Posterior vena cava (tissue), 2 donors: ENCODE measurements around the gene BNC2. TPM values are rescaled to one million over a fixed set of nuclear protein-coding genes. Genes with fewer than 3 reads are reported as not detected.
A peak's percentile ranks its signal among the peaks of the same experiment; 100 is the strongest.

Experiments used
- DNase-seq: peaks from one replicate; pipeline ENCODE4 v3.0.0-alpha.2; 2020; ENCODE audit warnings: low spot score
- intact Hi-C, 2 donors: fragments of 100-400 bp; cut with DNase I; formaldehyde crosslinking; loops; one replicate each; pipeline versions ENCODE4 v1.14.1 to v1.14.2; 2022 to 2023
- total RNA-seq, 2 donors: library from RNA; stranded (reverse); fragmentation: NEBNext Ultra II Directional; extraction: Animal tissue kit (Norgen Biotek cat#: 25700); gene quantifications; one replicate each; pipeline ENCODE4 v1.2.1, GENCODE V29; 2021
- donor health status: DM: yes; HTN: yes; CAD: no.
- donor health status: DM: yes; HTN: yes; CAD: no.

The BNC2 gene
- total RNA-seq, 2 donors from 2014 or later, result 61.2 to 76.0 TPM

DNA sequence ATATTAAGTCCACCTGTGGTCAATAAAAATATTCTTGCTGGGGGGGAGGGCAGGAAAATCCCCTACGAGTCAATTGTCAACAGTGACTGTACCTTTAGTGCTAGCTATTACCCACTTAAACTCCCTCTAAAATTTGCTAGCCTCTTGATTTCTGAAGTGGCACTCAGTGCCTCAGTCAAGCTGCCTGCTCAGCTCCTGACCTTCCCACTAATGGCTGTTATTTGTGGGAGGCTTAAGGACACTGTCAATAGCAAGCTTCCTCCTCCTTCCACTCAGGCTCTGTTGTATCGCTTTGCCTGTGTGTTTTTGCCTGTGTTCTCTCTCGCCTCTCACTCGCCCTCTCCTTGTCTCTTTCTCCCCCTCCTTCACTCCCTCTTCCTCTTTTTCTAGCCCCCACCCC lies 140.8 kb downstream of the BNC2 start:
- intact Hi-C loops, result loop anchor here in 1 of 2 donors (10.0 kb wide), 1 partner anchor 145 kb away; the partner anchor contains the start of gene BNC2
- no peak for DNase-seq

DNA sequence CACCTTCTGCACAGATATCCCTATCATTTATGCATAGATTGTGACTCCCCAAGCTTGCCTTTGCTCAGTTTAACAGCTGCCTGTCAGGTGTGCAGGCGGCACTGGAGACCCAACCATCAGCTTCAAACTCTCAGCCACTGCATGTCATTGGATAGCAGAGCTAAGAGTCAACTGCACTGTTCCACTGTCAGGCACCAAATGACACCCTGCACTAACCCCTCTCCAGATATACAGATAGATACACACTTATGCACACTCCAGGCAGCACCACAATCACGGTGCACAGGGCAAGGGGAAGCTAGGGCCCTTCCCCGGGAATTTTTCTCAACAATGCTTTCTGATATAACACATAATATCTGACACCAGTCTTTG lies 142.3 kb downstream of the BNC2 start:
- intact Hi-C loops, result loop anchor here in 1 of 2 donors (10.0 kb wide), 1 partner anchor 147 kb away; the partner anchor contains the start of gene BNC2

DNA sequence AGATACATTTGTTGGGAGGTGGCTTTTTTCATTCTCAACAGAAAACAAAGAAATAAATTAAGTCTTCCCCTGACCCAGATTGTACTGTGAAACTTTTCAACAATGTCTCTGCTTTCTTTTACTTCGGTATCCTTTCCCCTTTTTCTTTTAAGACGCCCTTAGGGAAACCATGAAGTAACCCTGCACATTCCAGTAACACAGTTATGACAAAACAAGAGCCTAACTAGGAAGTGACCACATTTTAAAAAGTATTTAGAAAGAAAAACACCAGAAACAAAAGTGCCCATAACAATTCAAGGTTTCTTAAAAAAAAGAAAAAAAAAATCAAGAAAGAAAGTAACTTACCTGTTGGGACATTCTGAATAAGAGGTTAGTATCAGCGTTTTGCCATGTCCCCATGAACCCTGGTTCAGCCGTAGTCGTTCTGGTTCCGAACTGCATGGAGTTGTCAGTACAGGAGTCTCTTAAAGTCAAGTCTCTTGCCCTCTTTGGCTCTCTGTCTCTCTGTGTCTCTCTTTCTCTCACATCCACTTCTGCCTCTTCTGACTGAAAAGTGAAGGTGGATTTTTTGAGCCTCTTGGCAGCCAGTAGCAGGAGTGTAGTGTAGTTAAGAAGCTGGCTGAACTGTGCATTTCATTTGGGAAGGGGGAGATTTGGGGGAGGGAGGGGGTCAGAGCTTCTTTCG lies 142.9 kb downstream of the BNC2 start:
- intact Hi-C loops, result loop anchor here in 1 of 2 donors (10.0 kb wide), 1 partner anchor 147 kb away; the partner anchor contains the start of gene BNC2
- DNase-seq, result no peak

More for the DNA sequence above, 142.3 kb downstream of the BNC2 start:
- DNase-seq, result no peak

DNA sequence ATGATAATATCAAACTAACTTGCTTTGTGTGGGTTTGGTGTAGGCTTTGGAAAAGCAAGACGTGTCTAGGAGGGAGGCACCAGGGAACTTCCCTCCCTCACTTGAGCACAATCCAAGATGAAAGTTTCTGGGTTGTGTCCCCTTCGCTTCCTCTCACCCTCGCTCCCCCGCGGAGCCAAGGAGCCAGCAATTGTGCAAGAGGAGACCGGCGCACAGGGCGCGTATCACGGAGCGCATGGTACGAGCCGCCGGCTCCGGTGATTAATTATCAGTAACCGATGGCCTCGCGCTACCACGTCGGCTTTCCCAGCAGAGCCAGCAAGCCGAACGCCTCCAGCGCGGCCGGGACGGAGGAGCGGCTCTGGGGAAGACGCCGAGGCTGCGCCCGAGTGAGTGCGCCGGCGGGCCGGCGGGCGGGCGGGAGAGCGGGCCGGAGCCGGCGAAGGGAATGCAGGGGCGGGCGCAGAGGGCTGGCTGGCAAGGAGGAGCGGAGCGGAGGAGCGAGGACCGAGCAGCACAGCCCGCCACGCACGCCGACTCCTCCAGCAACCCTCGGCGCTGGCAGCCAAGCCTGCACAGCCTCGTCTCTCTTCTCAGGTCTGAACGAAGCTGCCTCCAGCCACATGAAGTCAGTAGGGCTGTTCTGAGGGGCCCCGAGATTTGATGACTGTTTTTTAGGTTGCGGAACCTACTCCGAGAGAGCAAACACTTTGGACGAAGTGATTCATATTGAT lies 143.6 kb downstream of the BNC2 start:
- intact Hi-C loops, result loop anchor here in 1 of 2 donors (10.0 kb wide), 1 partner anchor 148 kb away; the partner anchor contains the start of gene BNC2
- peak; percentile 96 for DNase-seq

DNA sequence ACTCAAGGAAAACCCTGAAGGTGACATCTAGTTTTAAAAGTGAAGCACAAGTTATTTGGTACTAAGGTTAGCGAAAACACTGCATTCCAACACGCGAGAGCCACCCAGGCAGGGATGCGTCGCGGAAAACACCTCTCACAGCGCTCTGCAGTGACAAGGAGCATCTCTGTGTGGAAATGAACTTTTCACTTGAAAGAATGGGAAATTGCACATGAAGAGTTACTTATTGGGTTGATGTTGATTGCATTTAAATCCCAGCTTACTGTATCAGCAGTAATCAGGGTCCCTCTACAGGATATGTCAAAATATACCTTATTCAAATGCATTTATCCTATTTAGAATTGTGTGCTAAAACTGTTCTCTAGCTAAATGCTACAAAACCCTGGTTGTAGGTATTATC lies 144.4 kb downstream of the BNC2 start:
- DNase-seq, result no peak
- intact Hi-C loops, result loop anchor here in 1 of 2 donors (10.0 kb wide), 1 partner anchor 149 kb away; the partner anchor contains the start of gene BNC2

DNA sequence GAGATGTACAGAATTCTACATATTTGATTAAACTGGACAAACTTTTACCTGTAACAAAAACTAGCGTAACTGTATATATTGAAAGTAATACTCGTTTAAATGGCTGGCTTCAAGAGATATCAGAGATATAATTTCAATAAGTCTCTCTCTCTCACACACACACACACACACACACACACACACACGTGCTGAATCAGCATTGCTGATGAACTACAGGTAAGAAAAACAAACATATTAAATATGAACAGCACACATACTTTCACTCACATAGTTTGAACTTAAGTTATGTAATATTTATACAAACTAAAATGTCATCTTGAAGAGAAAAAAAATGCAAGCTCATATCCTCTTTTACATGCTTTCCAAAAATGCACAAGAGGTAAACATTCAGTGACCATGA lies 145.4 kb downstream of the BNC2 start:
- intact Hi-C loops, result loop anchor here in 1 of 2 donors (10.0 kb wide), 1 partner anchor 150 kb away; the partner anchor contains the start of gene BNC2
- DNase-seq, result no peak

DNA sequence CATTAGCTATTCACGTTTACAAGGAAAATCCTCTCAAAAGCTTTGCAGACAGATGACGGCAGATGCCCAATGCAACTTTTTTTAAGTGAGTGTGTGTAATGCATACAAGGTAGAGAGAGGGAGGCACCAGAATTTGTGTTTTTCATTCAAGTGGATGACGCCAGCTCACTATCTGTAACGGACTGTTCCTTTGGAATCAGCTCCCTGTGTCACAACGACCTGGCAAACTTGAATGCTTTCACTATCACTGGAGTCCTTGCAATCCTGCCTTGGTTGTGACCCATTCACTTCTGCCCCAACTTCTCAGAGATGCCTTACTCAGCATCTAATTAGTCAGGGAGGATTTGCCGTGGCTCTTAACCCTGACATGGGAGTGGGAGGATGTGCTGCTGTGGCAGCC lies 148.5 kb downstream of the BNC2 start:
- intact Hi-C loops, result loop anchor here in 1 of 2 donors (10.0 kb wide), 1 partner anchor 153 kb away; the partner anchor contains the start of gene BNC2
- no peak for DNase-seq

DNA sequence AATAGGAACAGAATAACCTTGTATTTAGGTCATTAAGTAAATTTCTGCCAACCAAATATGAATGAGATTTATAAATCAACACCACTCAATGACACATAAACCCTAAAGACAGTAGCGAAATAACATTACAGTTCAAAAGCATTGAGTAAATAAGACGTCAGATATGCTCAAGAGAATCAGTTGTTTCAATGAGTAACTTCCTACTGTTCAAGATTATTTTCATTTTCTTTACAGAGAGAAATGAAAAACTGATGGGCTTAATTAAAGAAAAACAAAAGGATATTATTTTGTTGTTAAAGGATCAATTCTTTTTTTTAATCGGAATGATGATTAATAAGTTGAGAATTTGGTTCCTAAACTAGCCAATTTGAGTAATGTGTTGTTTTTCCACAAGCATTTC lies 150.1 kb downstream of the BNC2 start:
- intact Hi-C loops, result loop anchor here in 1 of 2 donors (10.0 kb wide), 1 partner anchor 154 kb away; the partner anchor contains the start of gene BNC2
- DNase-seq, result no peak

DNA sequence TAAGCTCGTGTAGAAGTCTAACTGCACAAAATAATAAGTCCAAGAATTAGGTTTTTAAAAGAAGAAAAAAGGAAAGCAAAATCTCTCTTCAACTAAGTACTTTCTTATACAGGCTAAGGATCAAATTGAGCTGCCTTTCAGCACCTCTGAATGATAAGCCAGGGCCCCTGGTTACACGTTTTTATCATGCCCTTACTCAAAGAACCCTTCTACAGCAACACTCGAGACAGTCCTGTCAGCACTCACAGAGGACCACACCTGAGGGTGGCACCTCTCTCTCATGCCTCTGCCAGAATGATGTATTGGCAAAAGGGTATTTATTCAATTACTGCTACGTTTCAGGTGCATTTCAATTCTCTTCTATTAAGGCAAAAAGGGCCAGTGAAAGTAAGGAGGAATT lies 150.5 kb downstream of the BNC2 start:
- intact Hi-C loops, result loop anchor here in 1 of 2 donors (10.0 kb wide), 1 partner anchor 155 kb away; the partner anchor contains the start of gene BNC2

DNA sequence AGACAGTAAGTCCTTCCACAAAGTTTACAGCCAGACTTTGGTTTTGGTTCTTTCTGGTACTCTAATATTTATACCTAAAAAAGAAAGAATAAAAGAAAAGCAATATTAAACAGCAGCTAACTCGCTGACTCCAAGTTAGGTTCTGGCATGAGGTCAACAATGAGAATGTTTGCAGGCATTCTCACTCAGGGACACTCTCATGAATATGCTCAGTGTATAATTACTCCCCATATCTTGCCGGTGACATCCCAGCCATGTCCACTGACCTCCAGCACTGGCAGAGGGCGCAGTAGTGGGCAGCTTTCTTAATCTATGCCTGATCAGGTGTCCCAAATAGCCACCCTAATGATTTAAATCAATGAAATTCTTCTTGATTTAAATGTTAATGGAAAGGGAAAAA lies 151.5 kb downstream of the BNC2 start:
- intact Hi-C loops, result no loop called here

More for the DNA sequence above, 150.5 kb downstream of the BNC2 start:
- DNase-seq, result no peak

DNA sequence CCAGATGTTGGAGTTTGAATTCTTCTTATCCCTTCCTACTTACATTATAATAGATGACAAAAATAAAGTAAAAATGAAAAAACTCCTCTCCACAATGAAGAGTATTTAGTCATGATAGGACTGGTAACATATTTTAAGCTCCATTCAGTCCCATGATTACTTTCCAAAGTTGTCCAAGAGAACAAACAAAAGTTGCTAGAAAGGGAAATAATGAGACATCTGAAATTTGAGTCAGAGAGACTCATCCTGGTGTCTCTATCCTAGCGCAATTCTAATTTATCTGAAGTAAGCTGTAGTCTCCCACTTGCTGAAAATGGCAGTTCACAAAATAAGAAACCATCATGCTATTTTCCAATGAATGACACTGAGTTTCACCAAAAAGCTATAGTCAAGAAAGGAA lies 152.2 kb downstream of the BNC2 start:
- no peak for DNase-seq
- intact Hi-C loops, result no loop called here

More for the DNA sequence above, 151.5 kb downstream of the BNC2 start:
- DNase-seq, result no peak

DNA sequence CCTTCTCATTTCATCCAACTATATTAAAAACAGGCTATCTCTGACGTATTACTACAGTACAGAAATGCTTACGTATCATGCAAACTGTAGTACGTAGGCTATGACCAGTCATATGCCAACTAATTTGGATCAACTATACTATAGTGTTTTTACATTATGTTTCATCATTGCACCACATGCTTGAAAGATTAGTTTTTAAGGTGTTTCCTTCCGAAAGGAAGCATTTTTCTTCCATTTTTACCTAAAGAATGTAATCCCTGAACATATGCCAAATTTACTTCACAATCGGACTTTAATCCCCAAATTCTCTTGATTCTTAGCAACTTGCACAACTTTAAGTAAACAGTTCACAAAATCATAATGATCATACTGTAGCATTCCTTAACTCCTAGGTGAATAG lies 153.9 kb downstream of the BNC2 start:
- intact Hi-C loops, result no loop called here
- no peak for DNase-seq

DNA sequence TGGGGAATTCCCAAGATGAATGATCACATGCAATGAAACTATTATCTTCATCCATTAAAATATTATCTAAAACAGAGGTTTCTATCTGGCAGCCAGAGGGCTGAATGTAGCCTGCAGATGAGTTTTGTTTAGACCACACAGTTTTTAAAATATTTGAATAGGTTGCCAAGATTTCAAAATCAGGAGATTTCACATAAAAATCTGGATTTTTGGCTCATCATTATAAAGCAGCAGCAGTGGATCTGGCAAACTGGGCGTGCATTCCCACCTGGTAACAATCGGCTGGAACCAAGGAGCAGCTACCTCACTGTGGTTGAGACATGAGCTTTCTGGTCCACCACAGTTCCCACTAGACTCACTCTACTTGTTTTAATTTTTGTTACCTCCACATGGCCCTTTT lies 155.1 kb downstream of the BNC2 start:
- intact Hi-C loops, result no loop called here
- DNase-seq, result no peak

DNA sequence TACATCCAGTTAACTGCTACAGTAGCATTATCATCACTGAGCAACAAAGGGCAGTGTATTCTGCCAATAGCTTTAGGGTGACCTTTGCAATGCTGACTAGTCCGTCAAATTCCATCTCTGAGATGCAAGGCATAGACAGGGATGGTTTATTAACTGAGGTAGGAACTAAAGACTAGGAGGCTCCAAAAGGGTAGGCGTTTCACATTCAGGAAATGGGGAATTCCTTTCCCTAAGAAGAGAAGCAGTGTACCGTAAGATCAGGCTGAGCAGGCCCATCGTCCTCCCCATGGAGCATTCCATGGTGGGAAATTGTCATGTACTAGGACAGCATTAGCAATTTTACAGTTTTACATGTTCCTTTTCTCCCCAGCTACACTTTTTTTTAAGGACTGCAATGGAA lies 157.7 kb downstream of the BNC2 start:
- no peak for DNase-seq

DNA sequence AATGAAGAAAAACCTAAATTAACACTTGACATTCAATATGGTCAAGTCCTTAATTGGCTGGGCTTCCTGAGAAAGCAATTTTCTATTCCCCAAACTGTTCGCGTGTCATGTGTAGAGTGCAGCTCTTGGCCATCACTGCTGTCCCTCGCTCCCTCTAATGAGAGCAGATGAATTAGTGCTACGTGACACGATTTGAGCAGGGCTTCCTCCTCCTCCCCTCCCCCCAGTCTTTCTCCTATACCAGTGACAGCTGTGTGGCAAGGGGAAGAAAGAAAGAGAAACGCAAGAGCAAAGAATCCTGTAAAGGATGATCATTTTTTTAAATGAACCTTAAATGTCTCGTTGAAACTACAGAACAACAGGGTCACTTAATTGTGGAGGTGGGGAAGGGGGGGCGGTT lies 159.6 kb downstream of the BNC2 start:
- intact Hi-C loops, result no loop called here
- no peak for DNase-seq

More for the DNA sequence above, 157.7 kb downstream of the BNC2 start:
- intact Hi-C loops, result no loop called here

DNA sequence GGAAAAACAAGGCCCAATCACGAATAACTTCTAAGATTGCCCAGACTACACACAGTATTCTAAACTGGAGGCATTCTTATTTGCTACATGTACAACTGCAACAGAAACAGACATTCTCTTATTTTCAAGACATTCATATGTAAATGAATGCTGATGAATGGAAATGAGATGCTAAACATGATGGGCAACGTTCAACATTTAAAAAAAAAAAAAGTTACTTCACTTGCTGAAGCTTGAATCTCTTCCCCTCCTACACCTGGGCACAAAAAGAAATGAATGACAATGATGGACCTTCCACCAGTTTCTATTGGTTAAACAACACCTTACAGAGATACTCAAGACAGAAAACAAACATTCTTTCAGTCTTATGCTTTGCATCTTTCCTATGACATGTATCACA lies 160.5 kb downstream of the BNC2 start:
- intact Hi-C loops, result loop anchor here in 1 of 2 donors (10.0 kb wide), 1 partner anchor 75 kb away; no protein-coding TSS in a partner anchor
- no peak for DNase-seq

DNA sequence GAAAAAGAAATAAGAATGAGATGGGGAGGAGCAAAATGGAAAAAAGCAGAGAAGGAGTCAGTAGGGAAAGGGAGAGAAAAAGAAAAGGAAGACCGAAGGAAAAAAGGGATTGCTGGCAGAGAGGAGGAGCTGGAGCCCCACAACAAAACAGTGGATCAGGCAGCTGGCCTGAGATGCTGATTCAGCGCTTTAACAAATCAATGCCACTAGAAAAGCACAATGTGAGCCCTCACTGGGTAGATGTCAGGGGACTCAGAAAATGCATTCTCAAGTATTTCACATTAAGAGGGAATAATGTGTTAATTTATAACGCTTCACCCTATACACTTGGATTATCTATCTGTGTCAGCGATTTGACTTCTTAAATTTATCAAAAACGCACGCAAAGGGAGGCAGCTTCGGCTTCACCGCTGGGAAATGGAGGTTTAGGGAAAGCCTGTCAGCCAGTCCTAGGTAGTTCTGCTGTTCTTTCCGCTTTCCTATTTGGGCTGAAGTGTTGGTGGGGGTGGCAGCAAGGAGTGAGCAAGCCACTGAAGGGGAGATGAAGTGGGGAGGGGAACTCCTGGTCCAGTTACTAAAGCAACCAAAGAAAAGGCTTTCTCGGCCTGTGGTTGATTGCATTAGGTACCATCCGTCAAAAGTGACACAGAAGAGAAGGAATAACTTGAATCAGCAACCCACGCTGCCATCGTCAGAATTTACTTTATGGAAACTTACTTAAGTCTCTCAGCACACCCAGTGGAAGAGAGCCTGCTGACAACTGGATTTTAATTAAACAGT lies 161.6 kb downstream of the BNC2 start:
- DNase-seq, result no peak
- intact Hi-C loops, result loop anchor here in 1 of 2 donors (10.0 kb wide), 1 partner anchor 74 kb away; no protein-coding TSS in a partner anchor

DNA sequence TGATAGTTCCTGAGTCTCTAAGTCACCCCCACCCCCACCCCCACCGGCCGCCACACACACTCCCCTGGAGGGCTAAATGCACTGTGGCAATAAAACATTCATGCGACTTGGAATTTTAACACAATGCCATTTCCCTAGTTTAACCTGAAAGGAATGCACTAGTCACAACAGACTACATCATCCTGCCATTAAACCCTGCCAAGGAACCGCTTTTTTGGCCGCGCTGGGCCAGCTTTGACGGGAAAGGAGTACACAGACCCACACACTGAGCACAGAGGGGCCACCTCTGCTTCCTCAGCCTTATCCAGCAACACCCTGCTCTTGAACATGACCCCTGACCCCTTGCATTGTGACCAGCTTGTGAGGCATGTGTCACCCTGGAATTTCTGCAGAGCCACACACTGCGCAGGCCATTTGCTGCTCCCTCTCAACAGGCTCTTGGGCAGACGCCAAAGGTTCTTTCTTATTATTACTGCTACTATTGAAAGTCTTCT lies 165.3 kb downstream of the BNC2 start:
- intact Hi-C loops, result loop anchor here in 1 of 2 donors (10.0 kb wide), 1 partner anchor 70 kb away; no protein-coding TSS in a partner anchor
- DNase-seq, result peak; percentile 96
